C1 segment of cervical spinal cord (tissue), 14 donors: ENCODE results near the gene TMEM52B.
"Not testable (repeated sequence)": the region's sequence is repeated elsewhere in the genome, so short reads cannot be mapped to it uniquely, and the experiment has no call there.

Source experiments
- DNase-seq, 14 donors: peaks; one replicate each; lab custom pipeline; 2025; lab: John Stamatoyannopoulos, UW

The TMEM52B gene

GRCh38 chr12:10211101-10211939 lies 32.5 kb downstream of the TMEM52B start:
- DNase-seq = no peak

- DNase-seq = peak; percentile 50 to 94 (median 88)
Measured at GRCh38 chr12:10211940-10212738, 33.3 kb downstream of the TMEM52B start.

- peak in 13 of 14 donors; percentile 38 to 93 (median 82) for DNase-seq
Measured at GRCh38 chr12:10212739-10213131, 33.9 kb downstream of the TMEM52B start, which contains the start of gene GABARAPL1. TSS of gene GABARAPL1 (plus strand) at chr12:10212877. CDS start at chr12:10213130, 253 bp downstream.

- DNase-seq = peak in 12 of 14 donors; percentile 62 to 87 (median 79)
Measured at GRCh38 chr12:10213168-10214135, 34.6 kb downstream of the TMEM52B start.

- DNase-seq = no peak
Measured at GRCh38 chr12:10214136-10214894, 35.5 kb downstream of the TMEM52B start.

DNA sequence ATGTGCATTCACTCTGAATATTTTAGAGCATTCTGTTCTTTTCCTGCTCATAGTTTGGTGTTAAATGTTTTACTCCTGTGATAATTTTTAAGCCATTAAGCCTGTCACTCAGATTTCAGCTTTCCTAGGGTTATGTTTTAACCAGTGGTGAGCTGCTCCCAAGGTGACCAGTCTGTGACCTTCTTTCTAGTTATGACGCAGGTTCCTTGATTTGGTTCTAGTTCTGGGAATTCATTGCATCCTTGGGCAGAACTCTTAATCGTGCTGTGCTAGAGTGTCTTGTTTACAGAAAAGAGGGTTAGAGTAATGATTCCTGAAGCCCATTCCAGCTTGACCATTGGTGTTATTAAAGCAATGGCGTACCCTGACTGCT lies 36.0 kb downstream of the TMEM52B start:
- DNase-seq = peak in 1 of 14 donors; percentile 22

- DNase-seq = no peak
Measured at GRCh38 chr12:10215436-10215835, 36.6 kb downstream of the TMEM52B start.

GRCh38 chr12:10215946-10216345 lies 37.1 kb downstream of the TMEM52B start:
- DNase-seq = not testable (repeated sequence)

DNA sequence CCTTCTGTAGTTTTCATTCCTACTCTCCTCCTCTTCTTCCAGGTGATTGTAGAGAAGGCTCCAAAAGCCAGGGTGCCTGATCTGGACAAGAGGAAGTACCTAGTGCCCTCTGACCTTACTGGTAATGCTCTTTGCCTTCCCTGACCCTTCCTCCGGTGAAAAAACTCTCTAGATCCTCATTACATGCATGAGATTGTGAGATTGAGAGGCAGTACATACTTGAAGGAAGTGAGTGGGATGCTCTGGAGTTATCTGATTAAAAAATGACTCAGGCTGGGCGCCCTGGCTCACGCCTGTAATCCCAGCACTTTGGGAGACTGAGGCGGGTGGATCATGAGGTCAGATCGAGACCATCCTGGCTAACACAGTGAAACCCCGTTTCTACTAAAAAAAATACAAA lies 39.2 kb downstream of the TMEM52B start:
- DNase-seq = no peak

GRCh38 chr12:10220398-10221077 lies 41.7 kb downstream of the TMEM52B start:
- peak in 2 of 14 donors; percentile 6 to 76 for DNase-seq

- DNase-seq = no peak
Measured at GRCh38 chr12:10221846-10222245, 43.0 kb downstream of the TMEM52B start.

DNA sequence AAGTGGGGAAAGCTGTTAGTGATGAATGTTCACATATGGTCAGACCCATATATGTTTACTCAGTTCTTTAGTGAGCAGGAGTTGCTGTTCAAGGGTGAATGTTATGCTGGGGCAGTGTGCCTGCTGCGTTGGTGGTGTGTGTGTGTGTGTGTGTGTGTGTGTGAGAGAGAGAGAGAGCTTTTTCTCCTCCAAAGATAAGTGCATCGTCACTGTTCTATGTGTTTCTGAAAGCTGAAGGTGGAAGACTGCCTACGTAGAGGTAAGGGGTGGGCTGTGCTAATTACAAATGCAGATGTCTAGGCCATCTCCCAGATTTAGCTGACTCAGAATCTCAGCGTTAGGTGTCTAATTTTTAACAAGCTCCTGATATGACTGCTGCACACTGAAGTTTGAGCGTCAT lies 44.4 kb downstream of the TMEM52B start:
- no peak for DNase-seq

GRCh38 chr12:10225426-10225825 lies 46.6 kb downstream of the TMEM52B start:
- not testable (repeated sequence) for DNase-seq

DNA sequence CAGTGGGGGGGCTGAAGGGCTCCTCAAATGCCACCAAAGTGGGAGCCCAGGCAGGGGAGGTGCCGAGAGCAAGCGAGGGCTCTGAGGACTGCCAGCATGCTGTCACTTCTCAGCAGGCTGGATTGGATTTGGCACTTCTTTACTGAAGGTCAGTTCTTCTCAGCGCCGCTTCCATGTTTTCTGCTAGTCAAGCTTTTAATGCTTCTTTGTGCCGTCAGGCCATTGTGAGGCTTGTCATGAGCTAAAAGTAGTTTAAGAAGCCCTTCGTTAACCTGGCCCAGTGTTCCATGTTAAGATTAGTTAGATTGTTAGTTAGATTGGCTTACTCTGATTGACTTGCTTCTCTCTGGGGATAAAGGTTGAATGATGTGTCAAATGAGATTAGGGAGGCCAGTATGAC lies 47.3 kb downstream of the TMEM52B start:
- DNase-seq = no peak

DNA sequence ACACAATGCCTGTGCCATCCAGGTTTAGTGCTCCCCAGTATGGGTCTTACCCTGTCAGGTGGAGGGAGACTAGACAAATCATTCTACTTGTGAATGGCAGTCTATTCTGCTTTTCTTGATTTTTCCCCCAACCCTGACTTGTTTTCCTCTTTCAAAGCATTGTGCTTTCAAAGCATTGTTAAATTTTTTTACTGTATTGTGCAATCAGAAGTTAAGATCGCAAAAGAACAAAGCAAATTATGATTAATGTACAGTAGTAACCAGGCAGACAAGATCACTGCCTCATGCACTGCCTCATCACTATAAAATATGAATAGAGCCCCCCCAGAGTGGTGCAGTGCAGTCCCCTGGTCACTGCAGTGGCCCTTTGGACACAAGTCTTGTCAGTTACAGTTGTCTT lies 47.9 kb downstream of the TMEM52B start:
- DNase-seq = no peak

DNA sequence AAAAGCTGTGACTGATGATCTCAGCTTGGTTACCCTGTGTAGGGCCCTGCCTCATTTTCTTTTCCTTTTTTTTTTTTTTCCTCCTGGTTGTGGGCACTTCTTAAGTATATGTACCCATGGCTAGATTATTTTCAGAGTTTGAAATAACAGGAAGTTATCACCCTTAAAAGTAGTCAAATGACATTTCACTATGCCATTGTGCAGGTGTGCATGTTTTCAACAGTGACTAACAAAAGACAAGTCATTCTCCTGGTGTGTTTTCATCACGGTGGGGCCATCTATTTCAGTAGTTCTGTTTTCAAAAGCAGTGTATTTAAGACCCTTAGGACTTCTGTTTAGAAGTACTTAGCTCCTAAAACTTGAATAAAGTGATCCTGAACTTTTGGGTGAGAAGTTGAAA lies 48.8 kb downstream of the TMEM52B start:
- DNase-seq = no peak

DNA sequence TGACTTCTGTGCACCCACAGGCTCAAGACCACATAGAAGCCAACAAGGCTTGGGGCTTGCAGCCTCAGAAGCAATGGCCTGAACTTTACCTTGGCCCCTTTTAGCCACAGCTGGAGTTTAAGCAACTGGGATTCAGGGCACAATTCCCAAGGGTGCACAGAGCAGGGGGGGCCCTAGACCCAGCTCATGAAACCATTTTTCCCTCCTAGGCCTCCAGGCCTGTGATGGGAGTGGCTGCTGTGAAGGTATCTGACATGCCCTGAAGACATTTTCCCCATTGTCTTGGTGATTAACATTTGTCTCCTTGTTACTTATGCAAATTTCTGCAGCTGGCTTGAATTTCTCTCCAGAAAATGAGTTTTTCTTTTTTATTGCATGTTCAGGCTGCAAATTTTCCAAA lies 55.7 kb downstream of the TMEM52B start:
- no peak for DNase-seq

GRCh38 chr12:10235761-10236631 lies 57.2 kb downstream of the TMEM52B start:
- DNase-seq = peak in 2 of 14 donors; percentile 6 to 7

- DNase-seq = no peak
Measured at GRCh38 chr12:10236720-10237119, 57.9 kb downstream of the TMEM52B start.
